ENCODE results near the gene MMP28.

The MMP28 gene

DNA sequence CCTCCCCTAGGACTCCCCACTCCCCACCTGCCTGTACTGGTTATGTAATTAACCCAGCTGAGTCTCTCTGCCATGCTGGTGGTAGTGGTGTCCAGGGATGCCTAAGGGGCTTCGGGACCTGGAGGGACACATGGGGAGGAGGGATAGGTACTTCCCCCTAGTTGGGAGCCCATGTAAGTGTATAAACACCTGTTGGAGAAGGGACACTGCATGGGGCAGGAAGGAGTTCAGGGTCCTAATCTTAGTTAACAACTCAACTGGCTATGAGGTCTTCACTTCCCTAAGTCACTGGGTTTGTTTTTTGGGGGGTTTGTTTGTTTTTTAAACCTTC, 62.7 kb downstream of the MMP28 start:
- H3K36me3 ChIP-seq (ENCODE audit: low read depth), result no peaks in the 10 kb centered on the region
- TF ChIP-seq, protein P1, sequence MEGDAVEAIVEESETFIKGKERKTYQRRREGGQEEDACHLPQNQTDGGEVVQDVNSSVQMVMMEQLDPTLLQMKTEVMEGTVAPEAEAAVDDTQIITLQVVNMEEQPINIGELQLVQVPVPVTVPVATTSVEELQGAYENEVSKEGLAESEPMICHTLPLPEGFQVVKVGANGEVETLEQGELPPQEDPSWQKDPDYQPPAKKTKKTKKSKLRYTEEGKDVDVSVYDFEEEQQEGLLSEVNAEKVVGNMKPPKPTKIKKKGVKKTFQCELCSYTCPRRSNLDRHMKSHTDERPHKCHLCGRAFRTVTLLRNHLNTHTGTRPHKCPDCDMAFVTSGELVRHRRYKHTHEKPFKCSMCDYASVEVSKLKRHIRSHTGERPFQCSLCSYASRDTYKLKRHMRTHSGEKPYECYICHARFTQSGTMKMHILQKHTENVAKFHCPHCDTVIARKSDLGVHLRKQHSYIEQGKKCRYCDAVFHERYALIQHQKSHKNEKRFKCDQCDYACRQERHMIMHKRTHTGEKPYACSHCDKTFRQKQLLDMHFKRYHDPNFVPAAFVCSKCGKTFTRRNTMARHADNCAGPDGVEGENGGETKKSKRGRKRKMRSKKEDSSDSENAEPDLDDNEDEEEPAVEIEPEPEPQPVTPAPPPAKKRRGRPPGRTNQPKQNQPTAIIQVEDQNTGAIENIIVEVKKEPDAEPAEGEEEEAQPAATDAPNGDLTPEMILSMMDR (IDR thresholded peaks at IDR 0.05; ENCODE audit: poor library complexity, severe bottlenecking), result no peak
- DNase-seq (ENCODE audit: low spot score), result no peak
- no peak overlapping the region for H3K4me3 ChIP-seq (ENCODE audit: severe bottlenecking)
- no peaks in the 10 kb centered on the region for H3K27me3 ChIP-seq (ENCODE audit: insufficient read depth, poor library complexity, severe bottlenecking)
- H3K4me1 ChIP-seq (ENCODE audit: insufficient read depth, poor library complexity, severe bottlenecking), result no peaks in the 10 kb centered on the region
- no peak overlapping the region for H3K27ac ChIP-seq (ENCODE audit: poor library complexity, severe bottlenecking)
- H3K9me3 ChIP-seq (ENCODE audit: severe bottlenecking), result no peaks in the 10 kb centered on the region
- no peak for ATAC-seq (ENCODE audit: low read depth)

DNA sequence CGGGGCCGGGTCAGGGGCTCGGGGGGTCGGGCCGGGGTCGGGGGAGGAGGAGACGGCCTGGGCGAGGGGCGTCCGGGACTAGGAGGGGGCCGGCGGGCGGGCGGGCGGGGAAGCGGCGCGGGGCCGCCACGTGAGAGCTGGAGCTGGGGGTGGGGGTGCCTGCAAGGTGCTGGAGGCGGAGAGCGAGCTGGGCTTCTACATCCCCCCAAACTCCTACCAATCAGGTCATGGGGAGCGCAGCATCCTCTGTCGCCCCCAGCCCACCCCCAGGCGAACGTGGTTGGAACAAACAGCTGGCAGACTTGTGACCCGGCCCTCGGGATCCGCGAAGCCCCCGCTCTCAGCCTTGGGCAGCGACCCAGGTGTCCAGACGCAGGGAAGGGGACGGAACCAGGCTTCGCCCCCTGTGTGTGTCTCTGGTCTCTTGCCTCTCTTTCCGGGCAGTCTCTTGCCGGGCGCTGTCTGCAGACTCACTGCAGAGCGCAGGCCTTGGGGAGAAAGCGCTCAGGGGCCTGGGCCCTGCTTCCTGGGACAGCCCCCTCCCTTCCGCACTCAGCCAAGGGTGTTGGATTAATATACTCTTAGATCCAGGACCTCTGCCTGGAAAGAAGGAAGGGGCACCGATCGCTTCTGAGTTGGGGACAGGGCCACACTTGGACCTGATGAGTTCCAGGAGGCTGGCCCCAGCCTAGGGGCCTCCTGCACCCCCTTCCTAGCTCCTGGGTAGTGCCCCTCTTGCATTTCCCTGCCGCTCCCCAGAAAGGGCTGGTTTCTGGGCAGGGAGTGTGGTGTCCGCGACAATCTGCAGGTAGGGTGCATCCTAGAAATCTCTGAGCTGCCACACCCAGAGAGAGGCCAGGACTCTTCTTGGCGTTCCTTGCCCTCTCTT, 63.3 kb downstream of the MMP28 start:
- H3K27me3 ChIP-seq (ENCODE audit: insufficient read depth, poor library complexity, severe bottlenecking), result no peaks in the 10 kb centered on the region
- DNase-seq (ENCODE audit: low spot score) (no peak), ATAC-seq (ENCODE audit: low read depth) (0 out of 3 replicates have a peak, but pooled peaks have one; percentile 11)
- no peaks in the 10 kb centered on the region for H3K36me3 ChIP-seq (ENCODE audit: low read depth)
- no peaks in the 10 kb centered on the region for H3K4me1 ChIP-seq (ENCODE audit: insufficient read depth, poor library complexity, severe bottlenecking)
- TF ChIP-seq, protein P1 (IDR thresholded peaks at IDR 0.05; ENCODE audit: poor library complexity, severe bottlenecking), result no peak
- H3K27ac ChIP-seq (ENCODE audit: poor library complexity, severe bottlenecking), result no peak overlapping the region
- peak overlapping the region; percentile 50 for H3K4me3 ChIP-seq (ENCODE audit: severe bottlenecking)
- no peaks in the 10 kb centered on the region for H3K9me3 ChIP-seq (ENCODE audit: severe bottlenecking)

DNA sequence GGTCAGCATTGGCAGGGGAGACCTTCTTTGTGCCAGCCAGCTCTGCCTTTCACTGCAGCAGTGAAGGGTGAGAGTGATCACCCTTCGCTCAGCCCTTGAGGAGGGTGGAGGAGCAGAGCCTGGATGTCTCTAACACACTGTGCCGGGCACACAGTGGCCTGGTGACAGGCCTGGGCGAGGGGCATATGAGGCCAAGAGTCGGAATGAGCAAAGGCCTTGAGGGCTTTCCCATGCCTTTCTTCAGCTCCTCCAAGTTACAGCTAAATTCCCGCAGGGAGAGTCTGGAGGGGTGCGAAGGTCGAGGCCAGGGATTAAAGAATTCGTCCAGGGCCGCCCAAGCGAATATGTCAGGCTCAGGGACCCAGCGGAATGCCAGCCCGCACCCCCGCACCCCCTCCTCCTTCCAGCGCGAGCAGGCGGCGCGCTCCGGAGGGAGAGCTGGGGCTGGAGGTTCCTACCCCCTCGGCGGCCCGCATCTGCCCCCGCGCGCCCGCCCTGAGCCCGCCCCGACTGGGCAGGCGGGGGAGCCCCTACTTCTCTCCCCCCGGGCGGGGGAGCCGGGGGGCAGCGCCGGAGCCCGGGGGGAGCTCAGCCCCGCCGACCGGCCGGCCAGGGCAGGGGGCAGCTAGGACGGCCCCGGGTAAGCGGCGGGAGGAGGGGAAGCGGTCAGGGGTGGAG, 64.1 kb downstream of the MMP28 start, which contains the start of gene RASL10B:
Gene RASL10B, plus strand, starts transcription at position 401 of the 678 bp plus-strand sequence. CDS start 3,546 bp downstream, outside the sequence.
- Histone ChIP-seq H3K4me3 (ENCODE audit: severe bottlenecking) (peak within 1 kb of the TSS; percentile 50), H3K36me3 (ENCODE audit: low read depth) (no peaks in the 10 kb centered on the region; the same call in 1 of the 2 replicates), H3K9me3 (ENCODE audit: severe bottlenecking) (no peaks in the 10 kb centered on the region), H3K4me1 (ENCODE audit: insufficient read depth, poor library complexity, severe bottlenecking) (no peaks in the 10 kb centered on the region), H3K27ac (ENCODE audit: poor library complexity, severe bottlenecking) (no peak within 1 kb of the TSS), H3K27me3 (ENCODE audit: insufficient read depth, poor library complexity, severe bottlenecking) (no peaks in the 10 kb centered on the region)
- DNase-seq (ENCODE audit: low spot score), result no peak
- peak; percentile 79 for ATAC-seq (ENCODE audit: low read depth)
- TF ChIP-seq, protein P1 (IDR thresholded peaks at IDR 0.05; ENCODE audit: poor library complexity, severe bottlenecking), result no peak

DNA sequence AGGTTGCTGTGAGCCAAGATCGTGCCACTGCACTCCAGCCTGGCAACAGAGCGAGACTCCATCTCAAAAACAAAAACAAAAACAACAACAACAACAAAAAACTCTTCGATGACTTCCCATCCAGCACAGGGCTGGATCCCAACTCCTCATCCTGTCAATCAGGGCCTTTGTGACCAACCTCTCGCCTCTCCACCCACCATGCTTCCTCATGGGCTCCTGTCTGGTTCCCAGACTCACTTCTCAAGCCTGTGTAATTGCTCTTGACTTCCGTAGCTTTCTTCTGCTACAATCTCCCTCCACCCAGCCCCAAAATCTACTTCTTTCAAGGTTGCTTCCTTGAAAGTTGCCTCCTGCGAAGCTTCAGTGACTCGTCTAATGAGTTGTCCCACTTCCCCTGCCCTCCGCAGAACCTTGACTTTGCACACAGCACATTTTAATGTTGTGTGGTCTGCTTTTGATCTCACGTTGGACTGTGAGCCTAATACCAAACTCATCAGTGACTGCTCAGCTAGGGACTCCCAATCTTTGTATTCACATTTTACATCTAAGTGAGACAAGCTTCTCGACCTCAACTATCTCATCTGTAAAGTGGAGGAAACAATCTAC, 64.9 kb downstream of the MMP28 start:
- peaks cover under 1% of the 10 kb centered on the region; the same call in 1 of the 2 replicates for H3K36me3 ChIP-seq (ENCODE audit: low read depth)
- ATAC-seq (ENCODE audit: low read depth), result no peak
- no peaks in the 10 kb centered on the region for H3K9me3 ChIP-seq (ENCODE audit: severe bottlenecking)
- no peaks in the 10 kb centered on the region for H3K4me1 ChIP-seq (ENCODE audit: insufficient read depth, poor library complexity, severe bottlenecking)
- no peaks in the 10 kb centered on the region for H3K27me3 ChIP-seq (ENCODE audit: insufficient read depth, poor library complexity, severe bottlenecking)
- no peak for DNase-seq (ENCODE audit: low spot score)
- no peak overlapping the region for H3K4me3 ChIP-seq (ENCODE audit: severe bottlenecking)
- H3K27ac ChIP-seq (ENCODE audit: poor library complexity, severe bottlenecking), result no peak overlapping the region
- TF ChIP-seq, protein P1 (IDR thresholded peaks at IDR 0.05; ENCODE audit: poor library complexity, severe bottlenecking), result no peak
